ENCODE data around the gene LYPD4. TPM values are rescaled to one million over a fixed set of nuclear protein-coding genes. Genes with fewer than 3 reads are reported as not detected.

LYPD4 gene
- total RNA-seq, 6 experiments from 2014 or later: not detected

- TF ChIP-seq, protein P1, sequence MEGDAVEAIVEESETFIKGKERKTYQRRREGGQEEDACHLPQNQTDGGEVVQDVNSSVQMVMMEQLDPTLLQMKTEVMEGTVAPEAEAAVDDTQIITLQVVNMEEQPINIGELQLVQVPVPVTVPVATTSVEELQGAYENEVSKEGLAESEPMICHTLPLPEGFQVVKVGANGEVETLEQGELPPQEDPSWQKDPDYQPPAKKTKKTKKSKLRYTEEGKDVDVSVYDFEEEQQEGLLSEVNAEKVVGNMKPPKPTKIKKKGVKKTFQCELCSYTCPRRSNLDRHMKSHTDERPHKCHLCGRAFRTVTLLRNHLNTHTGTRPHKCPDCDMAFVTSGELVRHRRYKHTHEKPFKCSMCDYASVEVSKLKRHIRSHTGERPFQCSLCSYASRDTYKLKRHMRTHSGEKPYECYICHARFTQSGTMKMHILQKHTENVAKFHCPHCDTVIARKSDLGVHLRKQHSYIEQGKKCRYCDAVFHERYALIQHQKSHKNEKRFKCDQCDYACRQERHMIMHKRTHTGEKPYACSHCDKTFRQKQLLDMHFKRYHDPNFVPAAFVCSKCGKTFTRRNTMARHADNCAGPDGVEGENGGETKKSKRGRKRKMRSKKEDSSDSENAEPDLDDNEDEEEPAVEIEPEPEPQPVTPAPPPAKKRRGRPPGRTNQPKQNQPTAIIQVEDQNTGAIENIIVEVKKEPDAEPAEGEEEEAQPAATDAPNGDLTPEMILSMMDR (IDR thresholded peaks at IDR 0.05): no peak
- Mint-ChIP-seq H3K36me3 (ENCODE audit: low read depth) (peaks cover 63% of the 10 kb centered on the region), H3K9me3 (no peaks in the 10 kb centered on the region), H3K4me1 (ENCODE audit: low read depth) (peaks cover 48% of the 10 kb centered on the region), H3K27me3 (ENCODE audit: insufficient read depth) (peaks cover 20% of the 10 kb centered on the region), H3K27ac (peak overlapping the region; percentile 74), H3K4me3 (peak overlapping the region; percentile 72)
- DNase-seq: no peak
Observed at GRCh38 chr19:41864374-41864773, 19.9 kb upstream of the LYPD4 start.

DNA sequence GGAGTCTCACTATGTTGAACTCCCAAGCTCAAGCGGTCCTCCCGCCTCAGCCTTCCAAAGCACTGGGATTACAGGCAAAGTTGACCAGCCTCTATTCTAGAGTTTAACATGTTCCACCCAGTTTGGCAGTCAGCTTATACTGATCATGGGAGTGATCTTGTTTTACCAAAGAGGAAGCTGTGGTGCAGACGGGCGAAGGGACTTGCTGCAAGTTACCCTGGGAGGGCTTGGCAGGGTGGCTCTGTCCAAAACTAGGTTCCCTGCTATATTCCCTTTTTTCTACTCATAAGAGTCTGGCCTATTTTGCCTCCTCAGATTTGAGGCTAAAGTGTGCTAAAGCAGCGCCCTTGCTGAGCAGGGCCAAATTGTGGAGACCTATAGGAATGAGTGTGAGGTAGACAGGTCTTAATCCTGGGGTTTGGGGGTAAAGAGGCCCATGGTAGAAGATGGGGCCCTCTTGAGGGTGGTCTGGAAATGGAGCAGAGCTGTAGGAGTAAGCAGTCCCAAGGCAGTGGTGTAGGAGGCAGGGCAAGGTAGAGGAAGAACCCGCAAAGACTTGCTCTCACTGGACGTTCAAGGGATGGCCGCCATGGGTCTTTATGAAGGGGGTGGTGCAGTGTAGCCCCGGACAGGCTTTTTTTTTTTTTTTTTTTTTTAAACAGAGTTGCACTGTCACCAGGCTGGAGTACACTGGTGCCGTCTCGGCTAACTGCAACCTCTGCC, 18.9 kb upstream of the LYPD4 start:
- TF ChIP-seq, protein P1 (IDR thresholded peaks at IDR 0.05): no peak
- DNase-seq: no peak
- peak overlapping the region; percentile 99 for H3K4me3 Mint-ChIP-seq
- peaks cover 20% of the 10 kb centered on the region for H3K27me3 Mint-ChIP-seq (ENCODE audit: insufficient read depth)
- H3K4me1 Mint-ChIP-seq (ENCODE audit: low read depth): peaks cover 53% of the 10 kb centered on the region
- no peaks in the 10 kb centered on the region for H3K9me3 Mint-ChIP-seq
- H3K36me3 Mint-ChIP-seq (ENCODE audit: low read depth): peaks cover 55% of the 10 kb centered on the region
- H3K27ac Mint-ChIP-seq: peak overlapping the region; percentile 74

DNA sequence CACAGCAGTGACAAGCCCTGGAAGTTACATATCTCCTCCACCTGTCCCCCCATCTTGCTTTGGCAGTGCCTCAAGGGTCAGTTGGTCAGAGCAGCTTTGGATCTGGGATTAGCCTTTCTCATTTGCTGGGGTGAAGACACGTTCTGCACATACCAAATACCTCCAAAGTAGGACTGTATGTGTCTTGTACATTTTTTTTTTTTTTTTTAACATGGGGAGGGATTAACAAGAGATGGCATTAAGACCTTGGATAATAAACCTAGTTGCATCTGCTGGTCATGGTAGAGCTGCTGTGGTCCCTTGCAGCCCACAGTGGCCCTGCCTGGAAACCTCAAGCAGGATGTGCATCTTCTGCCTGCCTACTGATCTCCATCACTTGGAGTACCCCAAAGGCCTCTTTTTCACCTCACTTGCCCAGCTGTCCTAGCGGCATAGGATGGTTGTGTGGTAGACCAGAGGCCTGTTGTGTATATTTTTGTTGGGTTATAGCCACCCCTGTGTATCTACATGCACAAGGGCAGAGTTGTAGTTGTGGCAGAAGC, 18.0 kb upstream of the LYPD4 start:
- Mint-ChIP-seq H3K4me3 (peak overlapping the region; percentile 99), H3K36me3 (ENCODE audit: low read depth) (peaks cover 48% of the 10 kb centered on the region), H3K9me3 (no peaks in the 10 kb centered on the region), H3K27ac (peak overlapping the region; percentile 62), H3K27me3 (ENCODE audit: insufficient read depth) (peaks cover 15% of the 10 kb centered on the region), H3K4me1 (ENCODE audit: low read depth) (peaks cover 44% of the 10 kb centered on the region)
- no peak for DNase-seq
- TF ChIP-seq, protein P1 (IDR thresholded peaks at IDR 0.05): no peak

DNA sequence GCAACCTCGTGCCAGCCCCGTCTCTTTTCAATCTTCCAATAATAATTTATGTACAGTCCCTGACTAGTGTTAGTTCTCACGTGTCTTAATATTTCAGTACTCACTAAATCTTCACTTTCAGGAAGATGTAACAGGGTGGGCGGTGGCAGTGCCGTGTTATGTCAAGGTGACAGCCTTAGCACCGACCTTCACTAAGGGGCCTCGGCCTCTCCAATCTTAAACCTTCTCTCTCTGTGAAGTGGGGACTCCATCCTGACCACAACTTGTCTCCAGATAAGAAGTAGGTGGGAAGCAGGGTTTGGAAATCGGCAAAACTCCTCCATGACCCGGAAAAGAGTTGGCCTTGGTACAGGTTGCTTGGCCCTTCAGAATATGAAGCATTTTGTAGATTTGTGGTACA, 17.4 kb upstream of the LYPD4 start:
- H3K4me3 Mint-ChIP-seq: peak overlapping the region; percentile 99
- peak overlapping the region; percentile 96 for H3K27ac Mint-ChIP-seq
- H3K27me3 Mint-ChIP-seq (ENCODE audit: insufficient read depth): peaks cover 17% of the 10 kb centered on the region
- peaks cover 44% of the 10 kb centered on the region for H3K4me1 Mint-ChIP-seq (ENCODE audit: low read depth)
- TF ChIP-seq, protein P1 (IDR thresholded peaks at IDR 0.05): no peak
- H3K9me3 Mint-ChIP-seq: no peaks in the 10 kb centered on the region
- H3K36me3 Mint-ChIP-seq (ENCODE audit: low read depth): peaks cover 48% of the 10 kb centered on the region
- DNase-seq: no peak

DNA sequence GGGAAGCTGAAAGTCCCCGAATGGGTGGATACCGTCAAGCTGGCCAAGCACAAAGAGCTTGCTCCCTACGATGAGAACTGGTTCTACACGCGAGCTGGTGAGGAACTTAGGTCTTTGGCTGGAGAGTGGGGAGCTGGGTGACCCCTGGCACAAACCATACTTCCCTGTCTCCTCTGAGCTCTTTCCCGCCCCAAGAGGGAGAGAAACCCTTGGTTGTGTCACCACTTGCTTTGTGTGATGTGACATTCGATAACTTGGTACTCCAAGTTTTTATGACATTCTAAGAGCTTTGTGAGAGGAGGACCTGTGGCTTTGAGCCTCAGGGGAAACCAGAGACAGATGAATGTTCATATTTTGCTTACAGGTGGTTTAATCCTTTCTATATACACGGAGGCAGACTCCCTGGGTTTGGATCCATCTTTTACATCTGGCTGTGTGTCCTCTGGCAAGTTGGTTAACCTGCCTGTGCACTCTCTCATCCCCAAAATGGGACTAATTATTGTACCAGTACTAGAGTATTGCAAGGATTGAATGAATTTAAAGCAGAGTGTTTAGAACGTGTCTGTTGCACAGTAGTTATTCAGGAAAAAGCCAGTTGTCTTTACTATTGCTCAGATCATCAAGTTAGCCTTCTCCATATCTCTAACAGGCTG, 16.8 kb upstream of the LYPD4 start:
- peaks cover 44% of the 10 kb centered on the region for H3K4me1 Mint-ChIP-seq (ENCODE audit: low read depth)
- no peaks in the 10 kb centered on the region for H3K9me3 Mint-ChIP-seq
- H3K27ac Mint-ChIP-seq: peak overlapping the region; percentile 96
- no peak for DNase-seq
- peak overlapping the region; percentile 99 for H3K4me3 Mint-ChIP-seq
- peaks cover 17% of the 10 kb centered on the region for H3K27me3 Mint-ChIP-seq (ENCODE audit: insufficient read depth)
- TF ChIP-seq, protein P1 (IDR thresholded peaks at IDR 0.05): no peak
- H3K36me3 Mint-ChIP-seq (ENCODE audit: low read depth): peaks cover 46% of the 10 kb centered on the region

Data from HFFc6 (cell line).